ENCODE measurements around the gene CYB5RL. TPM values are rescaled to one million over a fixed set of nuclear protein-coding genes. Genes with fewer than 3 reads are reported as not detected.

Gene CYB5RL
- total and polyA plus RNA-seq, 2 experiments from 2014 or later, result 6.4 to 6.7 TPM

DNA sequence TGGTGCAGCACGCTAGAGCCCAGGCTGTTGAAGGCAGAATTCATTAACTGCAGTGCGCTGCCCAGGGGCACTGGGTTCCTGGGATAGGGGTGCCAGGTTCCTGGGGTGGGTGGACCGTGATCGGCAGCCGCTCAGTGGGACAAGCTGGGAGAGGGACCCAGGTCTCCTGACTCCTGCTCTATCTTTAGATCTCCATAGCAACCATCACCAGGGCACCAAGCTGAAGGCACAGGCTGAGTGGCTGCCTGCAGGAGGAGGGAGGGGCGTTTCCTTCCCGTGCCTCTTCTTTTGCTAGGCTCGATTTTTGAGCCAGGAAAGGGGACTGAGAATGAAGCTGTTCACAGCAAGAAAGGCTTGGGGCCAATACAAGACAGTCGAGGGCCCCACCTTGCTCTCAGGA, 26.1 kb downstream of the CYB5RL start:
- no peaks in the 10 kb centered on the region for H3K4me1 ChIP-seq (ENCODE audit: low read depth)
- H3K9me3 ChIP-seq (ENCODE audit: low read depth), result no peaks in the 10 kb centered on the region
- no peak overlapping the region for H3K4me3 ChIP-seq
- H3K36me3 ChIP-seq, result no peaks in the 10 kb centered on the region
- no peaks in the 10 kb centered on the region for H3K27me3 ChIP-seq
- DNase-seq (ENCODE audit: low read depth in 1 of 2, low spot score in 1 of 2), result peak in 1 of 2 donors; percentile 34
- TF ChIP-seq, protein P1, sequence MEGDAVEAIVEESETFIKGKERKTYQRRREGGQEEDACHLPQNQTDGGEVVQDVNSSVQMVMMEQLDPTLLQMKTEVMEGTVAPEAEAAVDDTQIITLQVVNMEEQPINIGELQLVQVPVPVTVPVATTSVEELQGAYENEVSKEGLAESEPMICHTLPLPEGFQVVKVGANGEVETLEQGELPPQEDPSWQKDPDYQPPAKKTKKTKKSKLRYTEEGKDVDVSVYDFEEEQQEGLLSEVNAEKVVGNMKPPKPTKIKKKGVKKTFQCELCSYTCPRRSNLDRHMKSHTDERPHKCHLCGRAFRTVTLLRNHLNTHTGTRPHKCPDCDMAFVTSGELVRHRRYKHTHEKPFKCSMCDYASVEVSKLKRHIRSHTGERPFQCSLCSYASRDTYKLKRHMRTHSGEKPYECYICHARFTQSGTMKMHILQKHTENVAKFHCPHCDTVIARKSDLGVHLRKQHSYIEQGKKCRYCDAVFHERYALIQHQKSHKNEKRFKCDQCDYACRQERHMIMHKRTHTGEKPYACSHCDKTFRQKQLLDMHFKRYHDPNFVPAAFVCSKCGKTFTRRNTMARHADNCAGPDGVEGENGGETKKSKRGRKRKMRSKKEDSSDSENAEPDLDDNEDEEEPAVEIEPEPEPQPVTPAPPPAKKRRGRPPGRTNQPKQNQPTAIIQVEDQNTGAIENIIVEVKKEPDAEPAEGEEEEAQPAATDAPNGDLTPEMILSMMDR (IDR thresholded peaks at IDR 0.05; ENCODE audit: low read depth, low read length), result no peak
- H3K27ac ChIP-seq, result no peak overlapping the region

DNA sequence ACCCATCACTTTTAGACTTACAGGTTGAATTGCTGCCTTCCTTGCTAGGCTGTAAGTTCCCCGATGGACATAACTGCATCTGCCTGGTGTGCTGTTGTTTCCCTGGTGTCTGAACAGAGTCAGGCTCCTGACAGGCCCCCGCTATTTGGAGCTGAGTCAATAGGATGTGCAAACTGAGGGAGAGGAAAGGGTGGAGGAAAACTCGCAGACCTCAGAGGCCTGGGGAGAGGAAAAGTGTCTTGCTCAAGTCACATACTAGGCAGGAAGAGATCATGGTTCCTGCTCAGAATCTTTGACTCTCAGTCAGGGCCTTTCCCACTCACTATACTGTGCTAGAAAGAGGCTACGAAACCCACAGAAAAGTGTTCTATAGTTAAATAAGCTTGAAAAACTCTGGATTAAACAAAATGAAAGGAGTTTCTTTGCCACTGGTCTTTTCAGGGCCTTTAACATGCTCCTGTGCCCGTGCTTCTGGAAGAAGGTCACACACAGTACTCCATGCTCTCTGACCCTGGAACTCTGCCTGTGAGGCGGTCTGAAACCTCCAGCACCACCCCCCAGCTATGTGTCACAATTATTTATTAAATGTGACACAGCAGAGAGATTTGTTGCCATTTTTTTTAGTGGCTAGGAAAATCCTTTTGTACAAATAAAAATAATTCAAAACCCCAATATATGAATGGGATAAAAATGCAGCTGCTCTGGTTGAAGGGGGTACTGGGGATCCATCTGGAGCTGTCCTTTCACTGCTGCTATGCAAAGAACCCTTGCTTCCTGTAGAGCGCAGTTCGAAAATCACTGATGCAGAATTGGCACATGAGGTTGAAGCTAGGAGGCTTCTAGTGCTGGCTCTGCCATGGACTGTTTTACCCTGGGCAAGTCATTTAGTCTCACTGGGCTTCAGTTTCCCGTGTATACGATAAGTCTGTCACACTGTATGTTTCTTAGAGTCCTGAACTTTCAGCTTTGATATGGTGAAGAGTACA, 26.9 kb downstream of the CYB5RL start:
- H3K4me3 ChIP-seq, result no peak overlapping the region
- no peaks in the 10 kb centered on the region for H3K4me1 ChIP-seq (ENCODE audit: low read depth)
- no peaks in the 10 kb centered on the region for H3K27me3 ChIP-seq
- H3K27ac ChIP-seq, result no peak overlapping the region
- no peaks in the 10 kb centered on the region for H3K9me3 ChIP-seq (ENCODE audit: low read depth)
- H3K36me3 ChIP-seq, result no peaks in the 10 kb centered on the region
- peak in 1 of 2 donors; percentile 53 for DNase-seq (ENCODE audit: low read depth in 1 of 2, low spot score in 1 of 2)
- TF ChIP-seq, protein P1 (IDR thresholded peaks at IDR 0.05; ENCODE audit: low read depth, low read length), result no peak

DNA sequence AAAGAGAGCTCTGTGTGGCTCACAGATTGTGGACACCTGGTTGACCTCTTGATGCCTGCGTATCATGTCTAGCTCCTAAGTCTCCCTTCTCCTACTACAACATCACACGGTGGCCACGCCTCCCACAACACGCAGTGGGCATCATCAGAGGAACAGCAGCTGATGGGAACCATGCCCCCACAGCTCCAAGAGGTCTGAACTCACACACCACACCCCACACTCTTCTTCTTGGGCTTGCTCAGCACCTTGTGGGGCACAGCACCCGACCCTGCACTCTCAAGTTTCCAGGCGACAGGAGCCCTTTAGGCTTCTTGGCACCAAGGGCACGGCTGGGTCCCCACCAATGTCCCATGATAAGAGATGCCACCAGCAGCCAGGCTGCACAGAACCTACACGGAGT, 28.2 kb downstream of the CYB5RL start:
- Histone ChIP-seq H3K36me3 (no peaks in the 10 kb centered on the region), H3K4me1 (ENCODE audit: low read depth) (no peaks in the 10 kb centered on the region), H3K27ac (no peak overlapping the region), H3K9me3 (ENCODE audit: low read depth) (no peaks in the 10 kb centered on the region), H3K27me3 (no peaks in the 10 kb centered on the region), H3K4me3 (no peak overlapping the region)
- TF ChIP-seq, protein P1 (IDR thresholded peaks at IDR 0.05; ENCODE audit: low read depth, low read length), result no peak
- DNase-seq (ENCODE audit: low read depth in 1 of 2, low spot score in 1 of 2), result no peak

DNA sequence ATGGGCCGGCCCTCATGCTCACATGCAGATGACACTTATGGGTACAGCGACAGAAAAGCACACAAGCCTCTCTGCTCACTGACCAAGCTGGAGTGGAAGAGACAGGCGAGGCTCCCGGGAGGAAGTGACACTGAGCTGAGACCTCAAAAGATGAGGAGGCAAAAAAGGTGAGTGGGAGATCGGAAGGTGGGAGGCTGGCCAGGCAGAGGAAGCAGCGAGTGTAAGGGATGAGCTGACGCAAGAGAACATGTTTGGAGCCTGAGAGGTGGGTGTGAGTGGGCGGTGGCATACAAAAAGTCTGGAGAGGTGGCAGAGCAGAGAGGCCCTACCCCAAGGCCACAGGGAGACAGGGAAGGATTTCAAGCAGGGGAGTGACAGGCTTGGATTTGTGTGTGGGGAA, 28.8 kb downstream of the CYB5RL start:
- Histone ChIP-seq H3K27me3 (no peaks in the 10 kb centered on the region), H3K4me3 (no peak overlapping the region), H3K4me1 (ENCODE audit: low read depth) (no peaks in the 10 kb centered on the region), H3K36me3 (no peaks in the 10 kb centered on the region), H3K27ac (no peak overlapping the region), H3K9me3 (ENCODE audit: low read depth) (no peaks in the 10 kb centered on the region)
- TF ChIP-seq, protein P1 (IDR thresholded peaks at IDR 0.05; ENCODE audit: low read depth, low read length), result no peak
- DNase-seq (ENCODE audit: low read depth in 1 of 2, low spot score in 1 of 2), result no peak

DNA sequence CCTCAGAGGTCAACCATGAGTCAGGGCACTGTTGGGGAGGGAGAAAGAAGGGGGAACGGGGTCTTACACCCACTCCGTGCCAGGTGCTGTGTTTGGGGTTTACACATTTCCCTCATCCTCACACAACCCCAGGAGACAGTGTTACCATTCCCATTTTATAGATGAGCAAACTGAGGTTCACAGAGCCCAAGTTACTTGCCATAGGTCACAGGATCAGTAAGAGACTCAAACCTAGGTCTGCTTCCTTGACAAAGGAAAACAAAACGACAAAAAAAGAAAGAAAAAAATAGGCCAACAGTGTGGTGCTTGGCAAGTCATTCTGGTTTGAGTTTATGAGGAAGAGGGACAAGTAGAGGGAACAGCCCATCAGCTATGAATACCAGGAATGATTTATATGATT, 30.8 kb downstream of the CYB5RL start:
- DNase-seq (ENCODE audit: low read depth in 1 of 2, low spot score in 1 of 2), result no peak
- Histone ChIP-seq H3K27me3 (no peaks in the 10 kb centered on the region), H3K27ac (no peak overlapping the region), H3K9me3 (ENCODE audit: low read depth) (no peaks in the 10 kb centered on the region), H3K4me1 (ENCODE audit: low read depth) (no peaks in the 10 kb centered on the region), H3K36me3 (no peaks in the 10 kb centered on the region), H3K4me3 (no peak overlapping the region)
- TF ChIP-seq, protein P1 (IDR thresholded peaks at IDR 0.05; ENCODE audit: low read depth, low read length), result no peak
